GM19023 (cell line): Measurements from ENCODE around the gene SLC26A5.
"Not testable (repeated sequence)": the region's sequence is repeated elsewhere in the genome, so short reads cannot be mapped to it uniquely, and the experiment has no call there.

Source experiments
- ATAC-seq: cut with Tn5 transposase; IDR thresholded peaks from one replicate; pipeline ENCODE4 v1.9.1; 2021; ENCODE audit warnings: mild to moderate bottlenecking, moderate library complexity; ENCODE audit not compliant: unreplicated experiment

The SLC26A5 gene

GRCh38 chr7:103446049-103446520, at the start of gene SLC26A5:
SLC26A5 (minus strand) TSS chr7:103446207; CDS start chr7:103421514, 24,693 bp downstream.
- no peak for ATAC-seq

GRCh38 chr7:103487419-103487818, 41.4 kb upstream of the SLC26A5 start:
- ATAC-seq: no peak

GRCh38 chr7:103486873-103487272, 40.9 kb upstream of the SLC26A5 start:
- not testable (repeated sequence) for ATAC-seq

GRCh38 chr7:103480771-103481170, 34.8 kb upstream of the SLC26A5 start:
- no peak for ATAC-seq

GRCh38 chr7:103474956-103475355, 28.9 kb upstream of the SLC26A5 start:
- ATAC-seq: no peak

- ATAC-seq: no peak
Observed at GRCh38 chr7:103469095-103469948, 23.3 kb upstream of the SLC26A5 start.

- no peak for ATAC-seq
Observed at GRCh38 chr7:103466814-103467213, 20.8 kb upstream of the SLC26A5 start.

GRCh38 chr7:103462358-103462757, 16.4 kb upstream of the SLC26A5 start:
- no peak for ATAC-seq

- peak; percentile 52 for ATAC-seq
Observed at GRCh38 chr7:103447073-103447960, 1.3 kb upstream of the SLC26A5 start.

- no peak for ATAC-seq
Observed at GRCh38 chr7:103445228-103446048, 569 bp downstream of the SLC26A5 start.

GRCh38 chr7:103439661-103440060, 6.3 kb downstream of the SLC26A5 start:
- ATAC-seq: no peak

GRCh38 chr7:103437623-103438022, 8.4 kb downstream of the SLC26A5 start:
- ATAC-seq: no peak

GRCh38 chr7:103432712-103433111, 13.3 kb downstream of the SLC26A5 start:
- no peak for ATAC-seq

- ATAC-seq: no peak
Observed at GRCh38 chr7:103425177-103425576, 20.8 kb downstream of the SLC26A5 start.

GRCh38 chr7:103423467-103424179, 22.4 kb downstream of the SLC26A5 start:
- no peak for ATAC-seq

- ATAC-seq: no peak
Observed at GRCh38 chr7:103420857-103421384, 25.1 kb downstream of the SLC26A5 start.

- no peak for ATAC-seq
Observed at GRCh38 chr7:103418241-103418640, 27.8 kb downstream of the SLC26A5 start.

- ATAC-seq: no peak
Observed at GRCh38 chr7:103413407-103413806, 32.6 kb downstream of the SLC26A5 start.

- ATAC-seq: no peak
Observed at GRCh38 chr7:103412151-103412550, 33.9 kb downstream of the SLC26A5 start.
